Mucosa of rectum (tissue), 2 donors: ENCODE measurements around the gene ZNF793.
A peak's percentile ranks its signal among the peaks of the same experiment; 100 is the strongest.

ENCODE experiments used
- H3K27ac ChIP-seq, 2 donors: one replicate each; pipeline ENCODE4 v1.7.0; 2013; ENCODE audit warnings: inconsistent platforms in 2 of 2, low read depth in 2 of 2, low read length in 2 of 2
- H3K27me3 ChIP-seq, 2 donors: one replicate each; pipeline ENCODE4 v1.7.0; 2013; ENCODE audit warnings: low read length in 2 of 2; ENCODE audit not compliant: control insufficient read depth in 2 of 2, insufficient read depth in 2 of 2
- H3K36me3 ChIP-seq, 2 donors: one replicate each; pipeline ENCODE4 v1.7.0; 2013; ENCODE audit warnings: low read length in 2 of 2; ENCODE audit not compliant: control insufficient read depth in 2 of 2, insufficient read depth in 2 of 2
- H3K4me1 ChIP-seq, 2 donors: one replicate each; pipeline ENCODE4 v1.7.0; 2013; ENCODE audit warnings: low read length in 2 of 2, mild to moderate bottlenecking in 1 of 2; ENCODE audit not compliant: control insufficient read depth in 2 of 2, insufficient read depth in 2 of 2
- H3K4me3 ChIP-seq, 2 donors: one replicate each; pipeline ENCODE4 v1.7.0; 2013; ENCODE audit warnings: low read length in 2 of 2
- H3K9ac ChIP-seq, 2 donors: one replicate each; pipeline ENCODE4 v1.7.0; 2013; ENCODE audit warnings: low read length in 2 of 2, low read depth in 1 of 2, mild to moderate bottlenecking in 1 of 2
- H3K9me3 ChIP-seq, 2 donors: one replicate each; pipeline ENCODE4 v1.7.0; 2013; ENCODE audit warnings: low read length in 2 of 2; ENCODE audit not compliant: control insufficient read depth in 2 of 2
- donor health status: healthy.
- donor health status: Normal muscosa, but diverticular disease.

Gene ZNF793

GRCh38 chr19:37564624-37565369 is 58.1 kb downstream of the ZNF793 start:
- H3K27me3 ChIP-seq: no peaks in the 10 kb centered on the region
- H3K9me3 ChIP-seq: peaks cover 71 to 72% of the 10 kb centered on the region in 2 donors
- H3K27ac ChIP-seq: no peak overlapping the region
- H3K4me1 ChIP-seq: no peaks in the 10 kb centered on the region
- peaks cover 0 to 18% of the 10 kb centered on the region in 2 donors for H3K36me3 ChIP-seq
- H3K9ac ChIP-seq: no peak overlapping the region
- peak overlapping the region in 1 of 2 donors; percentile 28 for H3K4me3 ChIP-seq

- Histone ChIP-seq H3K9ac (no peak overlapping the region), H3K27me3 (no peaks in the 10 kb centered on the region), H3K4me3 (no peak overlapping the region), H3K27ac (no peak overlapping the region), H3K36me3 (peaks cover 0 to 20% of the 10 kb centered on the region in 2 donors), H3K9me3 (peaks cover 76% of the 10 kb centered on the region in 2 donors), H3K4me1 (no peaks in the 10 kb centered on the region)
Observed at GRCh38 chr19:37565370-37565669, 58.6 kb downstream of the ZNF793 start.

GRCh38 chr19:37572203-37572602 is 65.5 kb downstream of the ZNF793 start:
- no peaks in the 10 kb centered on the region for H3K4me1 ChIP-seq
- H3K36me3 ChIP-seq: peaks cover 7 to 9% of the 10 kb centered on the region in 2 donors
- H3K27ac ChIP-seq: no peak overlapping the region
- H3K4me3 ChIP-seq: no peak overlapping the region
- H3K27me3 ChIP-seq: no peaks in the 10 kb centered on the region
- H3K9ac ChIP-seq: no peak overlapping the region
- H3K9me3 ChIP-seq: peaks cover 50 to 55% of the 10 kb centered on the region in 2 donors

- Histone ChIP-seq H3K4me1 (no peaks in the 10 kb centered on the region), H3K9me3 (peaks cover 64 to 68% of the 10 kb centered on the region in 2 donors), H3K4me3 (peak overlapping the region in 1 of 2 donors; percentile 27), H3K27me3 (no peaks in the 10 kb centered on the region), H3K27ac (no peak overlapping the region), H3K36me3 (peaks cover 41 to 58% of the 10 kb centered on the region in 2 donors), H3K9ac (no peak overlapping the region)
Observed at GRCh38 chr19:37583340-37583739, 76.6 kb downstream of the ZNF793 start.
